ENCODE data around the gene KRT31.

The KRT31 gene

DNA sequence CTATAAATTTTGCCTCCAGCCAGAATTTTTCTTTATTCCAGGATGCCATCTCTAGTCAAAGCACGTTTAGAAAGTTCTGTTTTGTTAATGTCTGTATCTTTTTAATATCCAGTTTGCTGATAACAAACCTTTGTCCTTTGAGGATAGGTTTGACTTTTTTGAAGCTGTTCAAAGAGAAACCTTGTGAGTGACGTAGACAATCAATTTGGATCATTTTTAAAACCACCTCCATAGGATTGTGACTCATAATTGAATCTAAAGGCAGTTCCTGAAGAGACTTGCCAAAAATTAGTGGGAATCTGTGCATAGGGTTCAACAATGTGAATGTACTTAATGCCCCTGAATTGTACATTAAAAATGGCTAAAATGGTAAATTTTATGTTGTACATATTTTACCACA, 5.9 kb downstream of the KRT31 start:
- Histone ChIP-seq H3K9ac (ENCODE audit: low read length) (no peak overlapping the region), H3K27me3 (ENCODE audit: insufficient read depth, low read length) (no peaks in the 10 kb centered on the region), H3F3A (ENCODE audit: insufficient read depth, low read length) (no peaks in the 10 kb centered on the region), H3K36me3 (ENCODE audit: insufficient read depth, low read length) (no peaks in the 10 kb centered on the region), H3K4me2 (ENCODE audit: low read length) (no peak overlapping the region), H3K9me3 (ENCODE audit: low read length) (0 out of 2 replicates have a peak, but pooled peaks cover under 1% of the 10 kb centered on the region), H4K20me1 (ENCODE audit: insufficient read depth, low read length) (no peaks in the 10 kb centered on the region), H3K4me3 (ENCODE audit: low read depth, low read length, poor library complexity, severe bottlenecking) (no peak overlapping the region), H2AFZ (ENCODE audit: low read length) (no peak overlapping the region), H3K4me1 (ENCODE audit: insufficient read depth, low read length, severe bottlenecking) (no peaks in the 10 kb centered on the region), H3K27ac (ENCODE audit: low read depth, low read length, poor library complexity, severe bottlenecking) (no peak overlapping the region), H3K79me2 (ENCODE audit: insufficient read depth, low read length) (no peaks in the 10 kb centered on the region), H3K9me2 (ENCODE audit: low read depth, low read length) (no peaks in the 10 kb centered on the region)
- TF ChIP-seq, protein P1, sequence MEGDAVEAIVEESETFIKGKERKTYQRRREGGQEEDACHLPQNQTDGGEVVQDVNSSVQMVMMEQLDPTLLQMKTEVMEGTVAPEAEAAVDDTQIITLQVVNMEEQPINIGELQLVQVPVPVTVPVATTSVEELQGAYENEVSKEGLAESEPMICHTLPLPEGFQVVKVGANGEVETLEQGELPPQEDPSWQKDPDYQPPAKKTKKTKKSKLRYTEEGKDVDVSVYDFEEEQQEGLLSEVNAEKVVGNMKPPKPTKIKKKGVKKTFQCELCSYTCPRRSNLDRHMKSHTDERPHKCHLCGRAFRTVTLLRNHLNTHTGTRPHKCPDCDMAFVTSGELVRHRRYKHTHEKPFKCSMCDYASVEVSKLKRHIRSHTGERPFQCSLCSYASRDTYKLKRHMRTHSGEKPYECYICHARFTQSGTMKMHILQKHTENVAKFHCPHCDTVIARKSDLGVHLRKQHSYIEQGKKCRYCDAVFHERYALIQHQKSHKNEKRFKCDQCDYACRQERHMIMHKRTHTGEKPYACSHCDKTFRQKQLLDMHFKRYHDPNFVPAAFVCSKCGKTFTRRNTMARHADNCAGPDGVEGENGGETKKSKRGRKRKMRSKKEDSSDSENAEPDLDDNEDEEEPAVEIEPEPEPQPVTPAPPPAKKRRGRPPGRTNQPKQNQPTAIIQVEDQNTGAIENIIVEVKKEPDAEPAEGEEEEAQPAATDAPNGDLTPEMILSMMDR (IDR thresholded peaks at IDR 0.05; ENCODE audit: low read length), result no peak
- TF ChIP-seq EZH2 (IDR thresholded peaks at IDR 0.05; ENCODE audit: borderline replicate concordance, low read length), result no peak

DNA sequence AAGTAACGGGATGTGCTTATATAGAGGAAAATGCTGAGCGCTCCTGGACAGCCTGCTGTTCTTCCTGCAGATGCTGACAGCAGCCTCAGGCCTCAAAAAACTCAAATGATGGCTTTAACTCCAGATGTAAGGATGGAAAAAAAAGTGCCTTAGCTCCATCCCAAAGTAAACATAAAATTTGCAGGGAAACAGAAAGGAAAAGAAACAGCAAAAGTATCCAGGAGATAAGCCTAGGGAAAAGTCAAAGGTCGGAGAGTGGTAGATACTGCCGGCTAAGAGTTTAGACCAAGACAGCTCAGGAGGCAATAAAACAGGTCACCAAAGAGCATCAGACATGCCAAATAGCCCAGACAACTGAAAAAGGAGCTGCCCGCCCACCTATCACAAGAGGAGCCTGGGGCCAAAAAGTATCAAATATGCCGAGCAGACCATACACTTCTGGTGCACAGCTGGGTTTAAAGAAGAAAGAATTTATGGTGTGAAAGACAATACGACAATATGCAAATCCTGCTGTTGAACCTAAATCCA, 6.9 kb downstream of the KRT31 start:
- H3K4me3 ChIP-seq (ENCODE audit: low read depth, low read length, poor library complexity, severe bottlenecking), result no peak overlapping the region
- no peaks in the 10 kb centered on the region for H3F3A ChIP-seq (ENCODE audit: insufficient read depth, low read length)
- H3K79me2 ChIP-seq (ENCODE audit: insufficient read depth, low read length), result no peaks in the 10 kb centered on the region
- 0 out of 2 replicates have a peak, but pooled peaks cover 4% of the 10 kb centered on the region for H3K9me3 ChIP-seq (ENCODE audit: low read length)
- H3K4me1 ChIP-seq (ENCODE audit: insufficient read depth, low read length, severe bottlenecking), result no peaks in the 10 kb centered on the region
- no peak overlapping the region for H2AFZ ChIP-seq (ENCODE audit: low read length)
- no peaks in the 10 kb centered on the region for H3K27me3 ChIP-seq (ENCODE audit: insufficient read depth, low read length)
- TF ChIP-seq, protein P1 (IDR thresholded peaks at IDR 0.05; ENCODE audit: low read length), result no peak
- TF ChIP-seq EZH2 (IDR thresholded peaks at IDR 0.05; ENCODE audit: borderline replicate concordance, low read length), result no peak
- no peaks in the 10 kb centered on the region for H4K20me1 ChIP-seq (ENCODE audit: insufficient read depth, low read length)
- no peaks in the 10 kb centered on the region for H3K9me2 ChIP-seq (ENCODE audit: low read depth, low read length)
- no peak overlapping the region for H3K9ac ChIP-seq (ENCODE audit: low read length)
- no peaks in the 10 kb centered on the region for H3K36me3 ChIP-seq (ENCODE audit: insufficient read depth, low read length)
- no peak overlapping the region for H3K27ac ChIP-seq (ENCODE audit: low read depth, low read length, poor library complexity, severe bottlenecking)
- H3K4me2 ChIP-seq (ENCODE audit: low read length), result no peak overlapping the region

DNA sequence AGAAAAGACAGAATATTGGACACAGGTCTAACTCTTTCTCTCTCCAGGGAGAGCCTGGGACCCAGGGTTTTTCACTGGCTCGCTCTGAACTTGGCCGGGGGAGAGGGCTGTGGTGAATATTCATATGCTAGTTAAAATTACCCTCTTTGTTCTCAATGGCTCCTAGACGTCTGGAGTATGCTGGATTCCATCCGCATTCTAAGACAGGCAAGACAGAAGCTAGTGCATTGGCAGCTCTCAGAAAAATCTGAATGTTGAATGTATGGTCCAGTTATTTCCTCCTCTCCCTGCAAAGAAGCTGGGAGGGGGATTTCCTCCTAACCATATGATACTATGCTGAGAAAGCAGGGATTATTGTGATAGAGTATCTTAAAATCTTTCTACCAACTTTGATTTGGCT, 9.7 kb downstream of the KRT31 start:
- no peak overlapping the region for H3K4me3 ChIP-seq (ENCODE audit: low read depth, low read length, poor library complexity, severe bottlenecking)
- H3K4me2 ChIP-seq (ENCODE audit: low read length), result no peak overlapping the region
- no peaks in the 10 kb centered on the region for H3K79me2 ChIP-seq (ENCODE audit: insufficient read depth, low read length)

More for the DNA sequence above, 9.7 kb downstream of the KRT31 start:
- no peak overlapping the region for H3K27ac ChIP-seq (ENCODE audit: low read depth, low read length, poor library complexity, severe bottlenecking)
- no peaks in the 10 kb centered on the region for H3K36me3 ChIP-seq (ENCODE audit: insufficient read depth, low read length)
- TF ChIP-seq, protein P1 (IDR thresholded peaks at IDR 0.05; ENCODE audit: low read length), result no peak
- TF ChIP-seq EZH2 (IDR thresholded peaks at IDR 0.05; ENCODE audit: borderline replicate concordance, low read length), result no peak
- H3K27me3 ChIP-seq (ENCODE audit: insufficient read depth, low read length), result no peaks in the 10 kb centered on the region
- no peaks in the 10 kb centered on the region for H3K4me1 ChIP-seq (ENCODE audit: insufficient read depth, low read length, severe bottlenecking)
- H2AFZ ChIP-seq (ENCODE audit: low read length), result no peak overlapping the region
- H3K9me2 ChIP-seq (ENCODE audit: low read depth, low read length), result no peaks in the 10 kb centered on the region; the same call in 1 of the 2 replicates
- no peak overlapping the region for H3K9ac ChIP-seq (ENCODE audit: low read length)
- no peaks in the 10 kb centered on the region for H3F3A ChIP-seq (ENCODE audit: insufficient read depth, low read length)
- H4K20me1 ChIP-seq (ENCODE audit: insufficient read depth, low read length), result no peaks in the 10 kb centered on the region
- H3K9me3 ChIP-seq (ENCODE audit: low read length), result 0 out of 2 replicates have a peak, but pooled peaks cover 4% of the 10 kb centered on the region
